PC-3 (cell line): ENCODE data around the gene SCN2B. TPM values are rescaled to one million over a fixed set of nuclear protein-coding genes. Genes with fewer than 3 reads are reported as not detected.

ENCODE experiments used
- ATAC-seq: fragments of 200-7000 bp; cut with Tn5 transposase; 2 replicates; pipeline ENCODE4 v1.9.1; 2020; ENCODE audit warnings: mild to moderate bottlenecking, moderate library complexity
- BruUV-seq: library from RNA; stranded (reverse); fragments of 400-500 nt; replicated peaks from 2 replicates; lab custom pipeline; 2021; lab: Mats Ljungman, UMichigan
- CTCF ChIA-PET: fragments of 300-600 bp; sonication (Branson Sonifier 250); formaldehyde crosslinking; loops from one replicate; lab custom pipeline; 2022; ENCODE audit warnings: antibody characterized with exemption; lab: Charles Lee
- POLR2A ChIA-PET: fragments of 300-600 bp; sonication (Branson Sonifier 250); formaldehyde crosslinking; loops from one replicate; lab custom pipeline; 2022; ENCODE audit warnings: antibody characterized with exemption; ENCODE audit not compliant: unreplicated experiment; lab: Charles Lee
- DNase-seq: peaks from one replicate; pipeline ENCODE4 v3.0.0-alpha.2; 2015
- H2AFZ ChIP-seq: fragments of 300-600 bp; sonication (generic); 2 replicates; pipeline ENCODE4 v1.6.0; 2016; ENCODE audit warnings: antibody characterized with exemption, low read length
- H3F3A ChIP-seq: fragments of 300-600 bp; sonication (generic); one replicate; pipeline ENCODE4 v1.6.0; 2017; ENCODE audit warnings: antibody characterized with exemption, low read length, control low read depth, mild to moderate bottlenecking; ENCODE audit not compliant: unreplicated experiment
- H3K27ac ChIP-seq: fragments of 300-600 bp; sonication (generic); 2 replicates; pipeline ENCODE4 v1.5.1; 2016; ENCODE audit warnings: mild to moderate bottlenecking, low read length
- H3K27me3 ChIP-seq: fragments of 300-600 bp; sonication (generic); 2 replicates; pipeline ENCODE4 v1.6.1; 2016; ENCODE audit warnings: low read length, mixed read lengths
- H3K36me3 ChIP-seq: fragments of 300-600 bp; sonication (generic); 2 replicates; pipeline ENCODE4 v1.6.1; 2016; ENCODE audit warnings: low read depth, mixed run types, low read length, mixed read lengths
- H3K4me1 ChIP-seq: fragments of 300-600 bp; sonication (generic); 2 replicates; pipeline ENCODE4 v1.5.1; 2016; ENCODE audit warnings: low read length; ENCODE audit not compliant: insufficient read depth
- H3K4me2 ChIP-seq: fragments of 300-600 bp; sonication (generic); 2 replicates; pipeline ENCODE4 v1.6.0; 2016; ENCODE audit warnings: low read length
- H3K4me3 ChIP-seq: fragments of 300-600 bp; sonication (generic); 2 replicates; pipeline ENCODE4 v1.5.1; 2016; ENCODE audit warnings: mild to moderate bottlenecking, low read length, mixed read lengths
- H3K79me2 ChIP-seq: fragments of 300-600 bp; sonication (generic); 2 replicates; pipeline ENCODE4 v1.6.1; 2017; ENCODE audit warnings: low read length, mixed read lengths
- H3K9ac ChIP-seq: fragments of 300-600 bp; sonication (generic); 2 replicates; pipeline ENCODE4 v1.6.0; 2016; ENCODE audit warnings: mild to moderate bottlenecking, low read length
- H3K9me2 ChIP-seq: fragments of 300-600 bp; sonication (generic); replicated peaks from 2 replicates; pipeline ENCODE4 v1.6.1; 2016; ENCODE audit warnings: mixed run types, low read length, mixed read lengths
- H3K9me3 ChIP-seq: fragments of 300-600 bp; sonication (generic); 2 replicates; pipeline ENCODE4 v1.6.1; 2016; ENCODE audit warnings: low read length, mixed read lengths
- H4K20me1 ChIP-seq: fragments of 300-600 bp; sonication (generic); 2 replicates; pipeline ENCODE4 v1.6.1; 2016; ENCODE audit warnings: low read length, mixed read lengths
- EZH2 ChIP-seq: fragments of 300-600 bp; sonication (generic); IDR thresholded peaks from one replicate; pipeline ENCODE4 v1.6.1; 2017; ENCODE audit warnings: antibody characterized with exemption, mild to moderate bottlenecking, low read length; ENCODE audit not compliant: unreplicated experiment
- EZH2phosphoT487 ChIP-seq: fragments of 300-600 bp; sonication (generic); IDR thresholded peaks from 2 replicates; pipeline ENCODE4 v1.6.1; 2018; ENCODE audit warnings: mild to moderate bottlenecking, antibody characterized with exemption, low read length, borderline replicate concordance
- intact Hi-C: fragments of 100-400 bp; cut with micrococcal nuclease; formaldehyde crosslinking; loops from 2 replicates; pipeline ENCODE4 v1.9.0; 2023
- total RNA-seq: library from RNA; depleted of rRNA; stranded (reverse); fragments of >200 nt; gene quantifications from 2 replicates; pipeline ENCODE4 v1.2.3, GENCODE V29; 2014
- TF ChIP-seq, protein P1 (sequence below): fragments of 300-600 bp; sonication (generic); conservative IDR thresholded peaks from 2 replicates; pipeline ENCODE4 v1.5.1; 2017; ENCODE audit warnings: antibody characterized with exemption, low read depth, mild to moderate bottlenecking, low read length

The SCN2B gene
- total RNA-seq, 1 experiment from 2014 or later: not detected

DNA sequence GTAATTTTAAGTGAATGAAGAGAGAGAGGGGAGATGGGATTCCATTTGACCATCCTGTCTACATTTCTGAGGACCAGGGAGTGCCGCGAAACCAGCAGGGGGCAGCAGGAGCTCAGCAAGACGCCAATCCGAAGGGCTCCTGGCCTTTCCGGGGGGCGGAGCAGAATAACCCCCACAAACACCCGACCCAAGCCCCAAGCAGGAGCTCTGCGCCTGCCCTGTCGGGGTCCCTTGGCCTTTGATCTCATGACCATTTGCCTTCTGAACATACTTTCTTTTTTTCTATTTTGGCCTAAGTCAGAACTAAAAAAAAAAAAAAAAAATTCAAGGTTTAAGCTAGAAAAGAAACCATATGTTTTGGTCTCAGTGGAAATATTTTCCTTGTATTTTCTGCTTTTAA is 21.9 kb upstream of the SCN2B start:
- TF ChIP-seq, protein P1, sequence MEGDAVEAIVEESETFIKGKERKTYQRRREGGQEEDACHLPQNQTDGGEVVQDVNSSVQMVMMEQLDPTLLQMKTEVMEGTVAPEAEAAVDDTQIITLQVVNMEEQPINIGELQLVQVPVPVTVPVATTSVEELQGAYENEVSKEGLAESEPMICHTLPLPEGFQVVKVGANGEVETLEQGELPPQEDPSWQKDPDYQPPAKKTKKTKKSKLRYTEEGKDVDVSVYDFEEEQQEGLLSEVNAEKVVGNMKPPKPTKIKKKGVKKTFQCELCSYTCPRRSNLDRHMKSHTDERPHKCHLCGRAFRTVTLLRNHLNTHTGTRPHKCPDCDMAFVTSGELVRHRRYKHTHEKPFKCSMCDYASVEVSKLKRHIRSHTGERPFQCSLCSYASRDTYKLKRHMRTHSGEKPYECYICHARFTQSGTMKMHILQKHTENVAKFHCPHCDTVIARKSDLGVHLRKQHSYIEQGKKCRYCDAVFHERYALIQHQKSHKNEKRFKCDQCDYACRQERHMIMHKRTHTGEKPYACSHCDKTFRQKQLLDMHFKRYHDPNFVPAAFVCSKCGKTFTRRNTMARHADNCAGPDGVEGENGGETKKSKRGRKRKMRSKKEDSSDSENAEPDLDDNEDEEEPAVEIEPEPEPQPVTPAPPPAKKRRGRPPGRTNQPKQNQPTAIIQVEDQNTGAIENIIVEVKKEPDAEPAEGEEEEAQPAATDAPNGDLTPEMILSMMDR: peak; percentile 99
- TF ChIP-seq EZH2 (no peak), EZH2phosphoT487 (no peak)
- no TSS peak for BruUV-seq
- peak; percentile 78 for DNase-seq
- H3K9me2 ChIP-seq: no peaks in the 10 kb centered on the region
- H3K4me3 ChIP-seq: peak overlapping the region; percentile 23; the same call in 1 of the 2 replicates
- no peaks in the 10 kb centered on the region for H4K20me1 ChIP-seq
- H2AFZ ChIP-seq: peak overlapping the region; percentile 20; the same call in 1 of the 2 replicates
- intact Hi-C loops: loop anchor here (1.0 to 2.0 kb wide), 3 partner anchors 48 to 154 kb away; no protein-coding TSS in a partner anchor
- ChIA-PET CTCF (interaction anchor here (0.6 to 1.5 kb wide), 26 partner anchors 18 to 1899 kb away, joined by 3 to 33 read pairs (median 5); partner anchors contain the start of gene MPZL2), POLR2A (no interaction called here)
- no peaks in the 10 kb centered on the region for H3K9me3 ChIP-seq
- H3F3A ChIP-seq: peaks cover 4% of the 10 kb centered on the region
- no peaks in the 10 kb centered on the region for H3K27me3 ChIP-seq
- peak; percentile 47 for ATAC-seq
- H3K4me2 ChIP-seq: peak overlapping the region; percentile 59
- H3K4me1 ChIP-seq: peaks cover 19% of the 10 kb centered on the region
- H3K36me3 ChIP-seq: no peaks in the 10 kb centered on the region
- H3K9ac ChIP-seq: no peak overlapping the region
- H3K27ac ChIP-seq: no peak overlapping the region
- H3K79me2 ChIP-seq: no peaks in the 10 kb centered on the region

DNA sequence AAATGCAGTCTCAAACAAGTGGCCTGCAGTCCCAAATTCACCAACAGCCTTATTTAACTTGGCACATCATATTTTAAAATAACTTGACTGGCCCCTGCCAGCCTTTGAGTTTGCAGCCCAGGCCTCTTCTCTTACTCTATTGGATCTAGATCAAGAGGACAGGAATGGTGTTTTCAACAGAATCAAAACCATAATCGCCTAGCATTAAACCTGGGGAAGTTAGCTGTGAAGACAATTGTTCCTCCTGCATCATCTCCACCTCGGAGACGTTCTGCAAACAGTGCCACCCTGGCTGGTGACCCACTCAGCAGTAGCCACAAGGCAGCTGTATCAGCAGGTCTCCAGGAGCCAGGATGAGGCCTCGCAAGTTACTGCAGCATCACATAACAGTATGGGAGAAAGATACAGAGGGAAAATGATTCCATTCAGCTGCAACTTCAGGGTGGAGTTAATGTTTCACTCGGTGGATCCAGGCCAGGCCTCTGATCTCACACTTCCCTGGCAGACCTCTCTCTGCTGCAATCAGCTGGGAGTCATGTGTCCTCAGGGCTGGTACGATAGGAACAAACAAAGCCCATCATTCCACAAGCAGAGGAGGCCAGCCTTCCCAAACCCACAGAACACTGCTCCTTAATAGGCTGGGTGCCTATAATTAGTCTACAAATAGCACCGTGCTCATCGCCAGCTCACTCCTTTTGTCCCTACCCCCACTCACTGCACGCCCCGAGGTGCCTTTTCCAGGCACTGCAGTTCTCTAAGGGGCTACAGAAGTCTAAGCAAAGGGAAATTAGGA is 18.6 kb upstream of the SCN2B start:
- peak overlapping the region; percentile 61 for H3K4me2 ChIP-seq
- POLR2A ChIA-PET: interaction anchor here (0.5 to 0.6 kb wide), 2 partner anchors 78 to 93 kb away, joined by 3 to 4 read pairs; no protein-coding TSS in a partner anchor
- DNase-seq: peak; percentile 96

More for the DNA sequence above, 18.6 kb upstream of the SCN2B start:
- intact Hi-C loops: loop anchor here (1.0 kb wide), 1 partner anchor 92 kb away; no protein-coding TSS in a partner anchor
- Histone ChIP-seq H3K36me3 (no peaks in the 10 kb centered on the region), H3K9ac (no peak overlapping the region), H3K9me3 (no peaks in the 10 kb centered on the region), H3K27me3 (no peaks in the 10 kb centered on the region; the same call in 1 of the 2 replicates), H2AFZ (peak overlapping the region; percentile 33), H3K4me3 (no peak overlapping the region; the same call in 1 of the 2 replicates), H3F3A (peaks cover 4% of the 10 kb centered on the region), H3K79me2 (no peaks in the 10 kb centered on the region), H3K27ac (no peak overlapping the region), H3K4me1 (peaks cover 19% of the 10 kb centered on the region), H3K9me2 (no peaks in the 10 kb centered on the region), H4K20me1 (no peaks in the 10 kb centered on the region)
- ATAC-seq: peak; percentile 95
- BruUV-seq: no TSS peak
- TF ChIP-seq EZH2phosphoT487 (no peak), EZH2 (no peak)
- TF ChIP-seq, protein P1: no peak
- CTCF ChIA-PET: interaction anchor here (0.5 to 0.8 kb wide), 3 partner anchors 48 to 100 kb away, joined by 3 to 4 read pairs (median 3); no protein-coding TSS in a partner anchor
